HG03575 (cell line): ENCODE data around the gene TMEM132A.

Experiments used
- ATAC-seq: cut with Tn5 transposase; IDR thresholded peaks from one replicate; pipeline ENCODE4 v1.9.1; 2021; ENCODE audit not compliant: unreplicated experiment, insufficient number of reproducible peaks, low FRiP score; ENCODE audit errors: extremely low read depth

Gene TMEM132A

DNA sequence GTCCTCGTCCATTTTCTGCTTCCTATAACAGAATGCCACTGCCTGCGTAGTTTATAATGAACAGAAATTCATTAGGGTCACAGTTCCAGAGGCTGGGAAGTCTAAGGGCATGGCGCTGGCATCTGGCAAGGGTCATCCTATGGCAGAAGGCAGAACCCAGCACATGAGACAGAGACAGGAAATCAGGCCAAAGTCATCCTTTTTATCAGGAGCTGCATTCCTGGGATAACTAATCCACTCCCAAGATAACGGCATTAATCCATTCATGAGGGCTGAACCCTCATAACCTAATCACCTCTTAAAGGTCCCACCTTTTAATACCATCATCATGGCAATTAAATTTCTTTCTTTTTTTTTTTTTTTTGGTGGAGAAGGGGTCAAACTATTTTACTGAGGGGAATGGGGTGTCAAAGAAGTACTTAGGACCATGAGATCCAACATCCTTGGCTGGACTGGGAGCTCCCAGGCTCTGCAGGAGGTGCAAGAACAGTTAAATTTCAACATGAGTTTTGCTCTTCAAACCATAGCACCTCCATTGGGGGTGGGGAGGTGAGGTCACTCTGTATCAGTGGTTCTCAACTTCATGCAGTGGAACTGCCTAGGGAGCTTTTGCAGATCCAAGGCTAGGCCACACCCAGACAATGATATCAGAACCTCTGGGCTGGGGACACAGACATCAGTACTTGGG lies 5.9 kb upstream of the TMEM132A start:
- ATAC-seq, result no peak

GRCh38 chr11:60918939-60919265 lies 5.4 kb upstream of the TMEM132A start:
- ATAC-seq, result no peak

- ATAC-seq, result no peak
Measured at GRCh38 chr11:60919320-60919719, 4.9 kb upstream of the TMEM132A start.

GRCh38 chr11:60919956-60920355 lies 4.3 kb upstream of the TMEM132A start:
- ATAC-seq, result no peak

DNA sequence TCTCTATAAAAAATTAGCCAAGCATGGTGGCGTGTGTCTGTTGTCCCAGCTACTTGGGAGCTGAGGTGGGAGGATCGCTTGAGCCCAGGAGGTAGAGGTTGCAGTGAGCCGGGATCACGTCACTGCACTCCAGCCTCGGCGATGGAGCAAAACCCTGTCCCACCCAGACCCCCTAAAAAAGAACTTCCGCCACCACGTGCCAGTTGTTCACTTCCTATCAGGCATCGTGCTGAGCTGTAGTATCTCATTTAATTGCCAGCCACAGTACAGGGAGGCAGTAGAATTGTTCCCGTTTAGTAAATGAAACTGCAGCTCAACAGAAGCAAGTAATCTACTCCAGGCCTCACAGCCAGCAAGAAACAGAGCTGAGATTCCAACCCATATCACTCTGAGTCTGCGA lies 3.0 kb upstream of the TMEM132A start:
- no peak for ATAC-seq

- no peak for ATAC-seq
Measured at GRCh38 chr11:60921777-60922335, 2.4 kb upstream of the TMEM132A start.

DNA sequence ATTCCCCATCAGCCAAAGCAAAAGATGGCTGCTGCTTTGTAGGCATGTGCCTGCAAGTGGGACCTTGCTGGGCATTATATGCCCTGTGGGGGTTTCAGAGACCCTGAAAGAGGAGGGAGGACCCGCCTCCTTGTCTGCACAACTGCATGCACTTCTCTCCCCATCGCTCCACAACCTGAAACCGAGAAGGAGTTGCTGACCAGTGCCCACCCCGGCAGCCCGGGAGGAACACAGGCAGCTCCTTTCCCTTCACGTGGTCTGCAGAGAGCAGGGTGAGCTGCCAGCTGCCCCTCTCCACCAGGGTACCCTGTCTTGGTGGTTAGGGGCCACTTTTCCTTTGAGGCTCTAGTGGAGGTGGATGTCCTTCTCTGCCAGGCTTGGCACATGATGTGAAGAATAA lies 1.4 kb upstream of the TMEM132A start:
- no peak for ATAC-seq

DNA sequence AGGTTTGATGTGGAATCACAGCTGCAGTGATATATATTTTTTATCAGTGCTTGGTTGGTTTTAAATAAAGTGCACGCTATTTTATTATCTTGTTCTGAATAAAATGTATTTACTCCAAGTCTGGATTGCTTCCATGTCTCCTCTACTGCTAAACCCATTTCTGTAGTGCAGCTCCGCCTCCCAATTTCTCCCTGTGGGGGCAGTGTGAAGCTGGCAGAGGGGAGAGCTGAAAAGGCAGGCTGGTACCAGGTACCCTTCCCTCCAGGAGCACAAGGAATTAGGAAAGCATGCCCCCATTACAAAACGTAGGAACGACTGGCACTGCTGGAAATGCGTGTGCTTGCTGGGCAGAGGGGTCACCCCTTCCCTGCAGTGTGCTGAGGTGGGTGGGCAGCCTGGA lies 934 bp upstream of the TMEM132A start:
- ATAC-seq, result no peak

GRCh38 chr11:60923800-60924109 lies 505 bp upstream of the TMEM132A start:
- ATAC-seq, result no peak

- ATAC-seq, result no peak
Measured at GRCh38 chr11:60924906-60925853, 920 bp downstream of the TMEM132A start.

- ATAC-seq, result no peak
Measured at GRCh38 chr11:60925868-60926267, 1.6 kb downstream of the TMEM132A start.

- no peak for ATAC-seq
Measured at GRCh38 chr11:60926500-60926899, 2.2 kb downstream of the TMEM132A start.

- no peak for ATAC-seq
Measured at GRCh38 chr11:60927061-60927592, 2.9 kb downstream of the TMEM132A start.

DNA sequence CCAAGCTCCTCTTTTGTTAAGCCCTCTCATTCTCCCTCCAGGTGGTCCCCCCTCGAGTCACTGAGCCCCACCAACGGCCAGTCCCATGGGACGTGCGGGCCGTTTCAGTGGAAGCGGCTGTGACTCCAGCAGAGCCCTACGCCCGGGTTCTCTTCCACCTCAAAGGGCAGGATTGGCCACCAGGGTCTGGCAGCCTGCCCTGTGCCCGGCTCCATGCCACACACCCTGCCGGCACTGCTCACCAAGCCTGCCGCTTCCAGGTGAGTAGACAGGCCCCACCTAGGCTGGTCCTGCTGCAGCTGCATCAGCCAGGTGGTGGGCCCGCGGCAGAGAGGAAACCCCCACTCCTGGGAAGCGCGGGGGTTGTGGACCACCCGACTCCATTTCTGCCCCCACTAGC lies 3.3 kb downstream of the TMEM132A start:
- ATAC-seq, result no peak

- ATAC-seq, result no peak
Measured at GRCh38 chr11:60928563-60929001, 4.3 kb downstream of the TMEM132A start.

DNA sequence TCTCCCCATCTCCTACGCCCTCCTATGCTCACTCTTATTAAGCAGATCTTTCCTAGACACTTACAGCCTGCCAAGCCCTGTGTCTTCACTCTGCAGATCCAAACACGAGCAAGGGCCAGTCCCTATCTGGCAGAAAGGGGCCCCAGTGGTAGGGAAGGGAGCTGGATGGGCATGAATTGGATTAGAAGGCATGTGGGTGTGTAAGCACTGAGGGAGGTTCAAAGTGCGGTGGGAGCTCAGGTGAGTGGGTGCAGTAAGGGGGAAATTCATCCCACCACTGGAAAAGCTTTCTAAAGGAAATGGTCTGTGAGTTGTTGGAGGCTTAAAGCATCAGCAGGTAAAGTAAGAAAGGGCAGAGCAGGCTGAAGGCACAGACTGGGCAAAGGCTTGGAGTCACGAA lies 5.5 kb downstream of the TMEM132A start:
- ATAC-seq, result no peak

GRCh38 chr11:60930394-60930793 lies 6.1 kb downstream of the TMEM132A start:
- ATAC-seq, result no peak

GRCh38 chr11:60931917-60932316 lies 7.7 kb downstream of the TMEM132A start:
- ATAC-seq, result no peak

- no peak for ATAC-seq
Measured at GRCh38 chr11:60932605-60933356, 8.5 kb downstream of the TMEM132A start.
